Endothelial cell of umbilical vein (primary cell): ENCODE measurements around the gene DHX16. TPM values are rescaled to one million over a fixed set of nuclear protein-coding genes. Genes with fewer than 3 reads are reported as not detected.

Source experiments
- BruUV-seq: library from RNA; stranded (reverse); fragments of 400-500 nt; replicated peaks from 2 replicates; lab custom pipeline; 2021; lab: Mats Ljungman, UMichigan
- CTCF ChIA-PET: fragments of 300-600, 350-600 bp; sonication (Branson Sonifier 250); formaldehyde crosslinking; loops from one replicate; lab custom pipeline; 2021; ENCODE audit warnings: antibody characterized with exemption, inconsistent platforms; lab: Charles Lee
- POLR2A ChIA-PET: fragments of 300-600, 350-600 bp; sonication (Branson Sonifier 250); formaldehyde crosslinking; loops from one replicate; lab custom pipeline; 2021; ENCODE audit warnings: antibody characterized with exemption, inconsistent platforms; lab: Charles Lee
- DNase-seq: peaks from one replicate; pipeline ENCODE4 v3.0.0-alpha.2; 2011; ENCODE audit warnings: low read depth, low spot score
- FAIRE-seq: peaks from 2 replicates; lab custom pipeline; 2011; peaks lifted over from hg19 to GRCh38; lab: Jason Lieb, UNC
- H2AFZ ChIP-seq: 2 replicates; pipeline ENCODE4 v1.6.0; 2012; ENCODE audit warnings: low read depth, low read length, control low read depth, inconsistent platforms
- H3K27ac ChIP-seq: 2 replicates; pipeline ENCODE4 v1.5.1; 2011; ENCODE audit warnings: low read depth, mild to moderate bottlenecking, control low read depth, low read length, moderate library complexity; ENCODE audit not compliant: insufficient read depth
- H3K27me3 ChIP-seq, 2 experiments: 2 replicates each; pipeline versions ENCODE4 v1.6.0 to v1.6.1; 2011; ENCODE audit warnings: low read length in 2 of 2, mixed read lengths in 1 of 2; ENCODE audit not compliant: control insufficient read depth in 2 of 2, insufficient read depth in 2 of 2
- H3K36me3 ChIP-seq, 2 experiments: 2 replicates in 1 of 2; 3 replicates in 1 of 2; pipeline ENCODE4 v1.5.1; 2011; ENCODE audit warnings: low read length in 2 of 2, mild to moderate bottlenecking in 1 of 2, moderate library complexity in 1 of 2; ENCODE audit not compliant: control insufficient read depth in 2 of 2, insufficient read depth in 2 of 2; ENCODE audit errors: extremely low read depth in 1 of 2
- H3K4me1 ChIP-seq: 3 replicates; pipeline ENCODE4 v1.5.1; 2011; ENCODE audit warnings: mild to moderate bottlenecking, low read length; ENCODE audit not compliant: control insufficient read depth, insufficient read depth; ENCODE audit errors: extremely low read depth
- H3K4me2 ChIP-seq: 2 replicates; pipeline ENCODE4 v1.6.1; 2011; ENCODE audit warnings: low read length, control low read depth, mixed read lengths; ENCODE audit not compliant: insufficient read depth
- H3K4me3 ChIP-seq, 3 experiments: fragments of 200-600 bp in 1 of 3; sonication (generic), shearing (Covaris generic) in 1 of 3; replicated peaks in 1 of 3; 2 replicates each; pipeline ENCODE4 v1.5.1; 2011 to 2016; ENCODE audit warnings: control low read depth in 3 of 3, low read length in 3 of 3, mild to moderate bottlenecking in 2 of 3, inconsistent platforms in 1 of 3, low read depth in 1 of 3, moderate library complexity in 1 of 3; ENCODE audit not compliant: insufficient read depth in 1 of 3
- H3K79me2 ChIP-seq: 2 replicates; pipeline ENCODE4 v1.6.0; 2012; ENCODE audit warnings: low read length, inconsistent platforms; ENCODE audit not compliant: control insufficient read depth, insufficient read depth
- H3K9ac ChIP-seq: replicated peaks from 2 replicates; pipeline ENCODE3; 2011; ENCODE audit warnings: low read length, control low read depth; ENCODE audit not compliant: insufficient read depth; ENCODE audit errors: extremely low read depth
- H3K9me1 ChIP-seq: replicated peaks from 3 replicates; pipeline ENCODE4 v1.6.0; 2011; ENCODE audit warnings: mild to moderate bottlenecking, low read length; ENCODE audit not compliant: control insufficient read depth, insufficient read depth; ENCODE audit errors: extremely low read depth
- H3K9me3 ChIP-seq: replicated peaks from 2 replicates; pipeline ENCODE4 v1.5.1; 2012; ENCODE audit warnings: low read length, inconsistent platforms; ENCODE audit not compliant: control insufficient read depth, insufficient read depth
- H4K20me1 ChIP-seq: replicated peaks from 2 replicates; pipeline ENCODE3; 2011; ENCODE audit warnings: mild to moderate bottlenecking, low read length; ENCODE audit not compliant: control insufficient read depth, insufficient read depth; ENCODE audit errors: extremely low read depth
- EZH2 ChIP-seq: IDR thresholded peaks from 2 replicates; pipeline ENCODE4 v1.6.1; 2012; ENCODE audit warnings: borderline replicate concordance, low read depth, mild to moderate bottlenecking, moderate library complexity, low read length, inconsistent platforms; ENCODE audit not compliant: severe bottlenecking
- FOS ChIP-seq: IDR thresholded peaks from 2 replicates; pipeline ENCODE4 v1.6.1; 2011; ENCODE audit warnings: mild to moderate bottlenecking, low read length, moderate library complexity, borderline replicate concordance; ENCODE audit not compliant: insufficient read depth
- GATA2 ChIP-seq: IDR thresholded peaks from 2 replicates; pipeline ENCODE4 v1.7.0; 2011; ENCODE audit warnings: low read depth, mild to moderate bottlenecking, moderate library complexity, mixed read lengths, low read length; ENCODE audit not compliant: insufficient read length, insufficient read depth
- JUN ChIP-seq: IDR thresholded peaks from 2 replicates; pipeline ENCODE4 v1.6.1; 2011; ENCODE audit warnings: borderline replicate concordance, low read depth; ENCODE audit not compliant: insufficient read length, insufficient read depth
- MAX ChIP-seq: IDR thresholded peaks from 2 replicates; pipeline ENCODE4 v1.6.1; 2011; ENCODE audit not compliant: insufficient read depth, insufficient read length
- MYC ChIP-seq: IDR thresholded peaks from one replicate; pipeline ENCODE4 v1.6.1; 2011; ENCODE audit warnings: mild to moderate bottlenecking, low read depth, low read length
- POLR2A ChIP-seq: IDR thresholded peaks from 2 replicates; pipeline ENCODE4 v1.6.1; 2012; ENCODE audit warnings: low read depth, mild to moderate bottlenecking, control low read depth, low read length
- POLR2AphosphoS5 ChIP-seq: IDR thresholded peaks from 2 replicates; pipeline ENCODE4 v1.6.1; 2012; ENCODE audit warnings: low read depth, mild to moderate bottlenecking, control low read depth, low read length, moderate library complexity; ENCODE audit not compliant: insufficient read depth
- dilution Hi-C: fragments of 300-500 bp; cut with MboI; formaldehyde crosslinking; loops from one replicate; pipeline ENCODE4 v1.15.0; 2019; ENCODE audit warnings: low sequenced_read_pairs; ENCODE audit not compliant: extremely low pct_ligation_motif_present
- intact Hi-C: fragments of 100-400 bp; cut with micrococcal nuclease; formaldehyde crosslinking; loops from one replicate; pipeline ENCODE4 v1.10.0; 2022
- polyA plus RNA-seq, 4 experiments: library from polyadenylated mRNA; depleted of rRNA in 3 of 4; stranded (reverse) in 3 of 4; unstranded in 1 of 4; fragments of >200 nt; gene quantifications; 2 replicates each; pipeline versions ENCODE4 v1.2.1 to v1.2.3, GENCODE V29; 2011 to 2012; ENCODE audit warnings: missing spikeins in 1 of 4
- total RNA-seq: library from RNA; stranded (reverse); gene quantifications from 2 replicates; pipeline ENCODE4 v1.2.3, GENCODE V29; 2021
- TF ChIP-seq, protein P1 (sequence below), 2 donors: IDR thresholded peaks; 1 replicate in 1 of 2; 2 replicates in 1 of 2; pipeline ENCODE4 v1.5.1; 2011; ENCODE audit warnings: low read length in 2 of 2, mild to moderate bottlenecking in 2 of 2, moderate library complexity in 2 of 2, control low read depth in 1 of 2, inconsistent platforms in 1 of 2, low read depth in 1 of 2; ENCODE audit not compliant: insufficient read depth in 1 of 2; ENCODE audit errors: extremely low read depth in 1 of 2

DHX16 gene
- total and polyA plus RNA-seq, 2 donors (not counting 3 experiments of a cell fraction or from before 2014, with no cell fraction given), result 38.2 to 66.5 TPM

- Histone ChIP-seq H3K27me3 (no peaks in the 10 kb centered on the region), H3K4me1 (peaks cover 8% of the 10 kb centered on the region), H3K79me2 (peaks cover 20% of the 10 kb centered on the region), H3K9ac (no peak overlapping the region), H3K4me2 (no peak overlapping the region), H3K9me3 (no peaks in the 10 kb centered on the region), H3K27ac (no peak overlapping the region), H3K9me1 (no peaks in the 10 kb centered on the region), H4K20me1 (no peaks in the 10 kb centered on the region), H3K4me3 (no peak overlapping the region), H3K36me3 (peaks cover 2 to 15% of the 10 kb centered on the region in 2 experiments), H2AFZ (no peak overlapping the region)
- TF ChIP-seq EZH2 (no peak), GATA2 (no peak), MYC (no peak), POLR2AphosphoS5 (no peak), MAX (no peak), JUN (no peak), POLR2A (no peak), FOS (no peak)
- TF ChIP-seq, protein P1, sequence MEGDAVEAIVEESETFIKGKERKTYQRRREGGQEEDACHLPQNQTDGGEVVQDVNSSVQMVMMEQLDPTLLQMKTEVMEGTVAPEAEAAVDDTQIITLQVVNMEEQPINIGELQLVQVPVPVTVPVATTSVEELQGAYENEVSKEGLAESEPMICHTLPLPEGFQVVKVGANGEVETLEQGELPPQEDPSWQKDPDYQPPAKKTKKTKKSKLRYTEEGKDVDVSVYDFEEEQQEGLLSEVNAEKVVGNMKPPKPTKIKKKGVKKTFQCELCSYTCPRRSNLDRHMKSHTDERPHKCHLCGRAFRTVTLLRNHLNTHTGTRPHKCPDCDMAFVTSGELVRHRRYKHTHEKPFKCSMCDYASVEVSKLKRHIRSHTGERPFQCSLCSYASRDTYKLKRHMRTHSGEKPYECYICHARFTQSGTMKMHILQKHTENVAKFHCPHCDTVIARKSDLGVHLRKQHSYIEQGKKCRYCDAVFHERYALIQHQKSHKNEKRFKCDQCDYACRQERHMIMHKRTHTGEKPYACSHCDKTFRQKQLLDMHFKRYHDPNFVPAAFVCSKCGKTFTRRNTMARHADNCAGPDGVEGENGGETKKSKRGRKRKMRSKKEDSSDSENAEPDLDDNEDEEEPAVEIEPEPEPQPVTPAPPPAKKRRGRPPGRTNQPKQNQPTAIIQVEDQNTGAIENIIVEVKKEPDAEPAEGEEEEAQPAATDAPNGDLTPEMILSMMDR (IDR thresholded peaks at IDR 0.05; ENCODE audit: extremely low read depth in 1 of 2, insufficient read depth in 1 of 2, low read depth in 1 of 2, low read length in 2 of 2), result no peak
- ChIA-PET CTCF (no interaction called here), POLR2A (no interaction called here)
- dilution Hi-C loops (no loop called here), intact Hi-C loops (no loop called here)
- DNase-seq (no peak), FAIRE-seq (no peak)
- BruUV-seq, result no TSS peak
Observed at GRCh38 chr6:30644769-30645168, 28.0 kb downstream of the DHX16 start.
